HepG2 (cell line): ENCODE data around the gene ZNF556. TPM values are rescaled to one million over a fixed set of nuclear protein-coding genes. Genes with fewer than 3 reads are reported as not detected.

Source experiments
- BRF2 ChIP-seq: sonication (generic); formaldehyde crosslinking; IDR thresholded peaks from 2 replicates; pipeline ENCODE4 v1.8.1; 2022; ENCODE audit warnings: mild to moderate bottlenecking, missing genetic modification reagents
- DZIP1 ChIP-seq: sonication (generic); formaldehyde crosslinking; IDR thresholded peaks from 2 replicates; pipeline ENCODE4 v1.5.0; 2020; ENCODE audit warnings: mild to moderate bottlenecking, missing genetic modification reagents
- GLMP ChIP-seq: sonication (generic); formaldehyde crosslinking; IDR thresholded peaks from 2 replicates; pipeline ENCODE4 v1.9.0; 2021; ENCODE audit warnings: missing genetic modification reagents, mild to moderate bottlenecking, borderline replicate concordance
- HBP1 ChIP-seq: IDR thresholded peaks from 2 replicates; pipeline ENCODE4 v1.6.1; 2016; ENCODE audit warnings: low read depth, control low read depth
- KLF12 ChIP-seq: sonication (generic); formaldehyde crosslinking; IDR thresholded peaks from 2 replicates; pipeline ENCODE4 v1.4.0; 2020; ENCODE audit warnings: missing genetic modification reagents, borderline replicate concordance
- UBTF ChIP-seq: sonication (generic); formaldehyde crosslinking; IDR thresholded peaks from 2 replicates; pipeline ENCODE4 v1.4.0; 2020; ENCODE audit warnings: mild to moderate bottlenecking, missing genetic modification reagents
- XRCC5 ChIP-seq: fragments of 200-400 bp; formaldehyde crosslinking; optimal IDR thresholded peaks from 2 replicates; pipeline ENCODE3; 2017; ENCODE audit warnings: mild to moderate bottlenecking, low read length
- ZFX ChIP-seq: sonication (generic); formaldehyde crosslinking; IDR thresholded peaks from 2 replicates; pipeline ENCODE4 v1.4.0; 2020; ENCODE audit warnings: mild to moderate bottlenecking, low read depth, missing genetic modification reagents, moderate library complexity
- ZNF138 ChIP-seq: sonication (generic); formaldehyde crosslinking; IDR thresholded peaks from 2 replicates; pipeline ENCODE4 v1.5.0; 2020; ENCODE audit warnings: mild to moderate bottlenecking, low read depth, missing genetic modification reagents
- ZNF451 ChIP-seq: sonication (generic); formaldehyde crosslinking; IDR thresholded peaks from 2 replicates; pipeline ENCODE4 v1.5.0; 2020; ENCODE audit warnings: mild to moderate bottlenecking, missing genetic modification reagents
- ZNF567 ChIP-seq: sonication (generic); formaldehyde crosslinking; IDR thresholded peaks from 2 replicates; pipeline ENCODE4 v1.8.1; 2023; ENCODE audit warnings: mild to moderate bottlenecking, missing genetic modification reagents, borderline replicate concordance
- ZNF614 ChIP-seq: IDR thresholded peaks from 2 replicates; pipeline ENCODE4 v1.6.1; 2018; ENCODE audit warnings: missing biosample characterization, missing genetic modification reagents, inconsistent platforms, borderline replicate concordance
- ZNF687 ChIP-seq: sonication (generic); formaldehyde crosslinking; IDR thresholded peaks from 2 replicates; pipeline ENCODE4 v1.5.1; 2020; ENCODE audit warnings: mild to moderate bottlenecking, missing genetic modification reagents, moderate library complexity
- ZNF709 ChIP-seq: sonication (generic); formaldehyde crosslinking; IDR thresholded peaks from 2 replicates; pipeline ENCODE4 v1.5.0; 2020; ENCODE audit warnings: mild to moderate bottlenecking, missing genetic modification reagents
- ZSCAN25 ChIP-seq: sonication (generic); formaldehyde crosslinking; IDR thresholded peaks from 2 replicates; pipeline ENCODE4 v1.8.0; 2022; ENCODE audit warnings: mild to moderate bottlenecking, missing genetic modification reagents
- polyA plus RNA-seq, 8 experiments: library from polyadenylated mRNA; depleted of rRNA in 3 of 8; stranded (reverse) in 7 of 8; unstranded in 1 of 8; fragments of >200 nt; fragmentation: Illumina TruSeq in 4 of 8; extraction: Trizol in 4 of 8; gene quantifications; 2 replicates each; pipeline versions ENCODE4 v1.2.1 to v1.2.3, GENCODE V29; 2011 to 2016; ENCODE audit warnings: low read depth in 4 of 8, missing spikeins in 1 of 8, mixed read lengths in 1 of 8; ENCODE audit not compliant: insufficient read depth in 1 of 8
- total RNA-seq, 5 experiments: library from RNA; depleted of rRNA; stranded (reverse); fragments of >200 nt; fragmentation: Illumina TruSeq; extraction: Trizol; gene quantifications; 2 replicates each; pipeline ENCODE4 v1.2.3, GENCODE V29; 2016; ENCODE audit warnings: low read depth in 1 of 5

The ZNF556 gene
- total and polyA plus RNA-seq, 2 of the 13 experiments (the other 11 are each of a cell fraction or from before 2014, with no cell fraction given): 4.2 to 28.6 TPM

- TF ChIP-seq HBP1 (CRISPR knock-in tag): no peak
- TF ChIP-seq ZNF614 (CRISPR knock-in tag): no peak
- peak; percentile 42; the same call in 1 of the 2 replicates for TF ChIP-seq ZNF687 (CRISPR knock-in tag)
- TF ChIP-seq KLF12 (CRISPR knock-in tag): no peak
- TF ChIP-seq ZSCAN25 (CRISPR knock-in tag): 0 out of 2 replicates have a peak, but pooled peaks have one; percentile 36
- TF ChIP-seq ZFX (CRISPR knock-in tag): peak; percentile 78
- no peak for TF ChIP-seq ZNF138 (CRISPR knock-in tag)
- peak; percentile 39; the same call in 1 of the 2 replicates for TF ChIP-seq UBTF (CRISPR knock-in tag)
- TF ChIP-seq ZNF451 (CRISPR knock-in tag): 0 out of 2 replicates have a peak, but pooled peaks have one; percentile 19
- no peak for TF ChIP-seq DZIP1
- TF ChIP-seq XRCC5: no peak
- 0 out of 2 replicates have a peak, but pooled peaks have one; percentile 20 for TF ChIP-seq ZNF709
- no peak for TF ChIP-seq BRF2
- TF ChIP-seq ZNF567 (CRISPR knock-in tag): no peak
- TF ChIP-seq GLMP (CRISPR knock-in tag): no peak
These were observed 46.9 kb upstream of the ZNF556 start (continued) for GRCh38 chr19:2820112-2820702.
